Measurements from ENCODE around the gene OR2H1.
"Not testable (repeated sequence)": the region's sequence is repeated elsewhere in the genome, so short reads cannot be mapped to it uniquely, and the experiment has no call there.

The OR2H1 gene

GRCh38 chr6:29456971-29457370 is at the start of gene OR2H1, which contains the start of gene OR11A1:
Gene OR2H1, plus strand, starts transcription at chr6:29457155. Its CDS starts 4,615 bp downstream, at chr6:29461770.
Gene OR11A1, minus strand, starts transcription at chr6:29457071. Its CDS starts 29,430 bp downstream, at chr6:29427641.
- Mint-ChIP-seq H3K36me3 (no peaks in the 10 kb centered on the region), H3K4me1 (no peaks in the 10 kb centered on the region), H3K27me3 (peaks cover 16% of the 10 kb centered on the region), H3K4me3 (no peak within 1 kb of the TSS), H3K9me3 (no peaks in the 10 kb centered on the region), H3K27ac (no peak within 1 kb of the TSS)

GRCh38 chr6:29414588-29414987 is 42.4 kb upstream of the OR2H1 start, which contains the start of gene OR12D1:
Gene OR12D1, plus strand, starts transcription at chr6:29414928.
- H3K4me3 Mint-ChIP-seq, result no peak within 1 kb of the TSS
- H3K9me3 Mint-ChIP-seq, result peaks cover 18% of the 10 kb centered on the region

GRCh38 chr6:29419516-29419915 is 37.4 kb upstream of the OR2H1 start:
- no peaks in the 10 kb centered on the region for H3K36me3 Mint-ChIP-seq
- no peaks in the 10 kb centered on the region for H3K9me3 Mint-ChIP-seq
- no peak overlapping the region for H3K4me3 Mint-ChIP-seq
- no peak overlapping the region for H3K27ac Mint-ChIP-seq
- peaks cover 28% of the 10 kb centered on the region for H3K27me3 Mint-ChIP-seq
- H3K4me1 Mint-ChIP-seq, result no peaks in the 10 kb centered on the region

More at GRCh38 chr6:29414588-29414987, 42.4 kb upstream of the OR2H1 start, which contains the start of gene OR12D1:
- peaks cover 29% of the 10 kb centered on the region for H3K27me3 Mint-ChIP-seq
- no peak within 1 kb of the TSS for H3K27ac Mint-ChIP-seq
- H3K36me3 Mint-ChIP-seq, result peaks cover 1% of the 10 kb centered on the region
- H3K4me1 Mint-ChIP-seq, result no peaks in the 10 kb centered on the region

GRCh38 chr6:29424168-29424567 is 32.8 kb upstream of the OR2H1 start:
- H3K9me3 Mint-ChIP-seq, result no peaks in the 10 kb centered on the region
- H3K27me3 Mint-ChIP-seq, result peaks cover 37% of the 10 kb centered on the region
- no peak overlapping the region for H3K27ac Mint-ChIP-seq
- no peaks in the 10 kb centered on the region for H3K4me1 Mint-ChIP-seq
- H3K4me3 Mint-ChIP-seq, result no peak overlapping the region
- H3K36me3 Mint-ChIP-seq, result no peaks in the 10 kb centered on the region

- H3K36me3 Mint-ChIP-seq, result no peaks in the 10 kb centered on the region
- no peak overlapping the region for H3K4me3 Mint-ChIP-seq
- H3K9me3 Mint-ChIP-seq, result no peaks in the 10 kb centered on the region
- H3K27ac Mint-ChIP-seq, result no peak overlapping the region
- peaks cover 40% of the 10 kb centered on the region for H3K27me3 Mint-ChIP-seq
- H3K4me1 Mint-ChIP-seq, result no peaks in the 10 kb centered on the region
Observed at GRCh38 chr6:29424575-29424974, 32.4 kb upstream of the OR2H1 start.

- H3K27me3 Mint-ChIP-seq, result peaks cover 39% of the 10 kb centered on the region
- no peaks in the 10 kb centered on the region for H3K4me1 Mint-ChIP-seq
- no peaks in the 10 kb centered on the region for H3K36me3 Mint-ChIP-seq
- no peak overlapping the region for H3K4me3 Mint-ChIP-seq
- H3K27ac Mint-ChIP-seq, result no peak overlapping the region
- no peaks in the 10 kb centered on the region for H3K9me3 Mint-ChIP-seq
Observed at GRCh38 chr6:29425075-29425474, 31.9 kb upstream of the OR2H1 start.

- Mint-ChIP-seq H3K36me3 (no peaks in the 10 kb centered on the region), H3K9me3 (no peaks in the 10 kb centered on the region), H3K4me3 (no peak overlapping the region), H3K27ac (no peak overlapping the region), H3K4me1 (no peaks in the 10 kb centered on the region), H3K27me3 (peaks cover 28% of the 10 kb centered on the region)
Observed at GRCh38 chr6:29426654-29427053, 30.3 kb upstream of the OR2H1 start.

GRCh38 chr6:29436730-29437129 is 20.2 kb upstream of the OR2H1 start:
- not testable (repeated sequence) for H3K9me3 Mint-ChIP-seq, H3K4me1 Mint-ChIP-seq, H3K27ac Mint-ChIP-seq, H3K4me3 Mint-ChIP-seq, H3K36me3 Mint-ChIP-seq
- H3K27me3 Mint-ChIP-seq, result peaks cover 38% of the 10 kb centered on the region

- Mint-ChIP-seq H3K36me3 (no peaks in the 10 kb centered on the region), H3K27me3 (peaks cover 31% of the 10 kb centered on the region), H3K27ac (no peak within 1 kb of the TSS), H3K4me1 (no peaks in the 10 kb centered on the region), H3K4me3 (no peak within 1 kb of the TSS), H3K9me3 (no peaks in the 10 kb centered on the region)
Observed at GRCh38 chr6:29439006-29439405, 17.9 kb upstream of the OR2H1 start, which contains the start of gene OR10C1. Gene OR10C1, plus strand, starts transcription at chr6:29439306. Its CDS starts 710 bp downstream, at chr6:29440016.

- H3K27ac Mint-ChIP-seq, result no peak overlapping the region
- peaks cover 28% of the 10 kb centered on the region for H3K27me3 Mint-ChIP-seq
- H3K9me3 Mint-ChIP-seq, result no peaks in the 10 kb centered on the region
- H3K36me3 Mint-ChIP-seq, result no peaks in the 10 kb centered on the region
- H3K4me3 Mint-ChIP-seq, result no peak overlapping the region
- no peaks in the 10 kb centered on the region for H3K4me1 Mint-ChIP-seq
Observed at GRCh38 chr6:29442719-29443118, 14.2 kb upstream of the OR2H1 start.

GRCh38 chr6:29444031-29444430 is 12.9 kb upstream of the OR2H1 start:
- H3K4me3 Mint-ChIP-seq, H3K36me3 Mint-ChIP-seq, H3K4me1 Mint-ChIP-seq, H3K27ac Mint-ChIP-seq, H3K9me3 Mint-ChIP-seq: not testable (repeated sequence)
- H3K27me3 Mint-ChIP-seq, result peaks cover 35% of the 10 kb centered on the region

GRCh38 chr6:29447670-29448069 is 9.3 kb upstream of the OR2H1 start:
- Mint-ChIP-seq H3K4me1 (no peaks in the 10 kb centered on the region), H3K9me3 (no peaks in the 10 kb centered on the region), H3K27me3 (peaks cover 38% of the 10 kb centered on the region), H3K4me3 (no peak overlapping the region), H3K27ac (no peak overlapping the region), H3K36me3 (no peaks in the 10 kb centered on the region)

GRCh38 chr6:29451471-29452193 is 5.3 kb upstream of the OR2H1 start:
- no peaks in the 10 kb centered on the region for H3K4me1 Mint-ChIP-seq
- H3K36me3 Mint-ChIP-seq, result no peaks in the 10 kb centered on the region
- no peaks in the 10 kb centered on the region for H3K9me3 Mint-ChIP-seq
- H3K27ac Mint-ChIP-seq, result no peak overlapping the region
- no peak overlapping the region for H3K4me3 Mint-ChIP-seq
- H3K27me3 Mint-ChIP-seq, result peaks cover 32% of the 10 kb centered on the region

GRCh38 chr6:29461021-29461814 is 4.3 kb downstream of the OR2H1 start:
- Mint-ChIP-seq H3K27me3 (peaks cover 14% of the 10 kb centered on the region), H3K9me3 (no peaks in the 10 kb centered on the region), H3K4me1 (no peaks in the 10 kb centered on the region)

GRCh38 chr6:29462022-29462421 is 5.1 kb downstream of the OR2H1 start:
- peaks cover 14% of the 10 kb centered on the region for H3K27me3 Mint-ChIP-seq
- no peak overlapping the region for H3K4me3 Mint-ChIP-seq
- H3K4me1 Mint-ChIP-seq, result no peaks in the 10 kb centered on the region
- no peaks in the 10 kb centered on the region for H3K36me3 Mint-ChIP-seq
- no peaks in the 10 kb centered on the region for H3K9me3 Mint-ChIP-seq
- no peak overlapping the region for H3K27ac Mint-ChIP-seq

More at GRCh38 chr6:29461021-29461814, 4.3 kb downstream of the OR2H1 start:
- Mint-ChIP-seq H3K27ac (no peak overlapping the region), H3K4me3 (no peak overlapping the region), H3K36me3 (no peaks in the 10 kb centered on the region)

- Mint-ChIP-seq H3K36me3 (no peaks in the 10 kb centered on the region), H3K9me3 (no peaks in the 10 kb centered on the region), H3K27me3 (peaks cover 11% of the 10 kb centered on the region), H3K4me3 (no peak overlapping the region), H3K4me1 (no peaks in the 10 kb centered on the region), H3K27ac (no peak overlapping the region)
Observed at GRCh38 chr6:29465279-29465678, 8.3 kb downstream of the OR2H1 start.

All from activated naive CD4-positive, alpha-beta T cell treated with anti-CD3 and anti-CD28 coated beads, Interleukin-2, amount 50 U/mL, for 24 hours (primary cell).